Left lung (tissue), 10 donors: ENCODE data around the gene MS4A7. TPM values are rescaled to one million over a fixed set of nuclear protein-coding genes. Genes with fewer than 3 reads are reported as not detected.
A peak's percentile ranks its signal among the peaks of the same experiment; 100 is the strongest.

Source experiments
- ATAC-seq: fragments of 200-7000 bp; cut with Tn5 transposase; one replicate; pipeline ENCODE4 v1.9.1; 2020; ENCODE audit warnings: moderate library complexity
- DNase-seq, 4 donors: peaks; one replicate each; pipeline ENCODE4 v3.0.0-alpha.2; 2013 to 2020
- H3K27ac ChIP-seq, 2 donors: fragments of 200-600 bp; sonication (generic) in 1 of 2; one replicate each; pipeline versions ENCODE4 v1.5.0 to v1.8.0; 2020 to 2021
- H3K27me3 ChIP-seq, 2 donors: fragments of 200-600 bp; sonication (generic) in 1 of 2; one replicate each; pipeline versions ENCODE4 v1.5.0 to v1.8.0; 2020 to 2021
- H3K36me3 ChIP-seq, 2 donors: fragments of 200-600 bp; sonication (generic) in 1 of 2; one replicate each; pipeline versions ENCODE4 v1.5.0 to v1.8.0; 2020 to 2021
- H3K4me1 ChIP-seq, 2 donors: fragments of 200-600 bp; one replicate each; pipeline ENCODE4 v1.8.0; 2021
- H3K4me3 ChIP-seq, 2 donors: fragments of 200-600 bp; sonication (generic) in 1 of 2; one replicate each; pipeline versions ENCODE4 v1.5.0 to v1.8.0; 2020 to 2021; ENCODE audit warnings: mild to moderate bottlenecking in 1 of 2
- H3K9me3 ChIP-seq, 2 donors: fragments of 200-600 bp; sonication (generic) in 1 of 2; one replicate each; pipeline versions ENCODE4 v1.5.0 to v1.8.0; 2020 to 2021
- CTCF ChIP-seq, 2 donors: fragments of 200-600 bp; sonication (generic) in 1 of 2; IDR thresholded peaks; one replicate each; pipeline versions ENCODE4 v1.5.0 to v1.8.0; 2021; ENCODE audit warnings: antibody characterized with exemption in 2 of 2
- intact Hi-C, 2 donors: fragments of 100-400 bp; cut with DNase I; formaldehyde crosslinking; loops; one replicate each; pipeline versions ENCODE4 v1.11.2 to v1.14.2; 2022
- polyA plus RNA-seq, 6 donors: library from polyadenylated mRNA; unstranded; fragments of 120-200 nt; gene quantifications; one replicate each; pipeline ENCODE4 v1.2.1, GENCODE V29; 2013; ENCODE audit not compliant: insufficient read length in 6 of 6
- total RNA-seq, 2 donors: library from RNA; stranded (reverse); fragmentation: NEBNext Ultra II Directional; extraction: Animal tissue kit (Norgen Biotek cat#: 25700); gene quantifications; one replicate each; pipeline ENCODE4 v1.2.1, GENCODE V29; 2021
- donor health status: DM: no; HTN: yes; CAD: no.
- donor health status: DM: no; HTN: no; CAD: no.

Gene MS4A7
- total and polyA plus RNA-seq, 8 donors, result 11.5 to 143 (median 17.7) TPM

GRCh38 chr11:60392361-60392760 lies 14.0 kb downstream of the MS4A7 start:
- no peak for ATAC-seq
- no peak for TF ChIP-seq CTCF (IDR thresholded peaks at IDR 0.05)
- Histone ChIP-seq H3K27me3 (no peaks in the 10 kb centered on the region), H3K27ac (no peak overlapping the region), H3K36me3 (peaks cover 0 to 7% of the 10 kb centered on the region in 2 donors), H3K4me3 (no peak overlapping the region), H3K4me1 (peaks cover 0 to 47% of the 10 kb centered on the region in 2 donors), H3K9me3 (no peaks in the 10 kb centered on the region)
- no peak for DNase-seq
- intact Hi-C loops, result no loop called here

DNA sequence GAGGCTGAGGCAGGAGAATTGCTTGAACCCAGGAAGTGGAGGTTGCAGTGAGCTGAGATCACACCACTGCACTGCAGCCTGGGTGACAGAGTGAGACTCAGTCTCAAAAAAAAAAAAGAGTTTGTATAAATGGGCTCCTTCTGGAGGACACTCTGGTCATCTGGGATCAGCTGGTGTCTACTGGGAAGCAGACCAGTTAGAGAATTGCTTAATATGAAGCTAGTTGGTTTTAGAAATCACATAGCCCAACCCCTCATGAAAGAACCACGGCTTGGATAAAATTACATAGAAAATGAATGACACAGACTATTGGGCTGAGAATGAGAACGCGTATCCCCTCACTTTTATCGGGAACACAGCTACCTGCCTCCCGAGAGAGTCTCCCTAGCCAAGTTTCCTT lies 14.7 kb downstream of the MS4A7 start:
- intact Hi-C loops, result no loop called here
- no peak for TF ChIP-seq CTCF (IDR thresholded peaks at IDR 0.05)
- no peaks in the 10 kb centered on the region for H3K27me3 ChIP-seq

GRCh38 chr11:60394666-60395380 lies 16.5 kb downstream of the MS4A7 start:
- TF ChIP-seq CTCF (IDR thresholded peaks at IDR 0.05), result no peak
- Histone ChIP-seq H3K9me3 (no peaks in the 10 kb centered on the region), H3K4me1 (peaks cover 0 to 36% of the 10 kb centered on the region in 2 donors), H3K27ac (no peak overlapping the region), H3K27me3 (no peaks in the 10 kb centered on the region), H3K4me3 (no peak overlapping the region), H3K36me3 (no peaks in the 10 kb centered on the region)
- intact Hi-C loops, result no loop called here
- ATAC-seq, result no peak
- DNase-seq, result no peak

More for the DNA sequence above, 14.7 kb downstream of the MS4A7 start:
- Histone ChIP-seq H3K27ac (no peak overlapping the region), H3K9me3 (no peaks in the 10 kb centered on the region), H3K4me1 (peaks cover 0 to 42% of the 10 kb centered on the region in 2 donors), H3K4me3 (no peak overlapping the region), H3K36me3 (no peaks in the 10 kb centered on the region)
- DNase-seq (no peak), ATAC-seq (peak; percentile 19)

- DNase-seq, result no peak
- peak within 1 kb of the TSS in 1 of 2 donors; percentile 38 for H3K27ac ChIP-seq
- TF ChIP-seq CTCF (IDR thresholded peaks at IDR 0.05), result no peak
- ATAC-seq, result peak; percentile 56
- H3K36me3 ChIP-seq, result no peaks in the 10 kb centered on the region
- intact Hi-C loops, result no loop called here
- H3K4me1 ChIP-seq, result peaks cover 0 to 25% of the 10 kb centered on the region in 2 donors
- H3K9me3 ChIP-seq, result no peaks in the 10 kb centered on the region
- H3K4me3 ChIP-seq, result no peak within 1 kb of the TSS
- no peaks in the 10 kb centered on the region for H3K27me3 ChIP-seq
These were observed 18.1 kb downstream of the MS4A7 start, which contains the start of gene MS4A14 for GRCh38 chr11:60396382-60396781. Gene MS4A14 (plus strand): TSS chr11:60396459. CDS start chr11:60396579, 120 bp downstream.

- H3K27me3 ChIP-seq, result no peaks in the 10 kb centered on the region
- peak overlapping the region in 1 of 2 donors; percentile 38 for H3K27ac ChIP-seq
These were observed 18.5 kb downstream of the MS4A7 start for GRCh38 chr11:60396799-60397198.

More at GRCh38 chr11:60396799-60397198, 18.5 kb downstream of the MS4A7 start:
- Histone ChIP-seq H3K4me1 (peaks cover 0 to 25% of the 10 kb centered on the region in 2 donors), H3K9me3 (no peaks in the 10 kb centered on the region), H3K4me3 (no peak overlapping the region), H3K36me3 (no peaks in the 10 kb centered on the region)
- DNase-seq, result no peak
- peak; percentile 67 for ATAC-seq
- no peak for TF ChIP-seq CTCF (IDR thresholded peaks at IDR 0.05)
- intact Hi-C loops, result no loop called here
